ENCODE results near the gene PLEKHJ1. TPM values are rescaled to one million over a fixed set of nuclear protein-coding genes. Genes with fewer than 3 reads are reported as not detected.

PLEKHJ1 gene
- total RNA-seq, 4 donors from 2014 or later = 50.1 to 72.4 (median 61.6) TPM

- H3K4me3 ChIP-seq = no peak overlapping the region
- no peak overlapping the region for H3K27ac ChIP-seq
- in situ Hi-C loops (cut with MboI; ENCODE audit: low sequenced_read_pairs in 4 of 4) (no loop called here), intact Hi-C loops (cut with DNase I; ENCODE audit: low total_unique reads) (no loop called here)
- peaks cover 22 to 56% of the 10 kb centered on the region in 2 donors for H3K4me1 ChIP-seq
- TF ChIP-seq POLR2A (IDR thresholded peaks at IDR 0.05) = no peak
- TF ChIP-seq CTCF (IDR thresholded peaks at IDR 0.05 in 4 of 5, conservative IDR thresholded peaks at IDR 0.05 in 1 of 5) = no peak
- H3K36me3 ChIP-seq = peaks cover 0 to 51% of the 10 kb centered on the region in 2 donors
- DNase-seq = no peak
- H3K9me3 ChIP-seq = no peaks in the 10 kb centered on the region
- ATAC-seq = no peak
- no peaks in the 10 kb centered on the region for H3K27me3 ChIP-seq
Measured at GRCh38 chr19:2245273-2245672, 9.1 kb upstream of the PLEKHJ1 start.

DNA sequence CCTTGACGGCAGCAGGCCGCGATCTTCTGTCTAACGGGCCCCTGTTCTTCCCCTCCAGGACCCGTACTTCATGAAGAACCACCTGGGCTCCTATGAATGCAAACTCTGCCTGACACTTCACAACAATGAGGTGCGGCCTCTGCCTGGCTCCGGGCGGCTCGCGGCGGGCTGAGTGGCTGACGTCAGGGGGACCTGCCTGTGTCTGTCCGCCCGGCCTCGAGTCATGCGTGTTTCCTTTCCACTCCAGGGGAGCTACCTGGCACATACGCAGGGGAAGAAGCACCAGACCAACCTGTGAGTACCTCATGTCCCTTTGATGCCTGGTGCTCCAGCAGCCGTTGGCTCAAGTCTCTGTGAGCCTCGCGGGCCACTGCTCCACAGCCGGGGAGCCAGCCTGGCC, 8.4 kb upstream of the PLEKHJ1 start:
- H3K27me3 ChIP-seq = no peaks in the 10 kb centered on the region
- ATAC-seq (no peak), DNase-seq (no peak)
- peaks cover 0 to 51% of the 10 kb centered on the region in 2 donors for H3K36me3 ChIP-seq
- intact Hi-C loops (cut with DNase I; ENCODE audit: low total_unique reads) = no loop called here
- H3K9me3 ChIP-seq = no peaks in the 10 kb centered on the region
- in situ Hi-C loops (cut with MboI; ENCODE audit: low sequenced_read_pairs in 4 of 4) = no loop called here
- peaks cover 30 to 57% of the 10 kb centered on the region in 2 donors for H3K4me1 ChIP-seq
- no peak overlapping the region for H3K27ac ChIP-seq
- TF ChIP-seq CTCF (IDR thresholded peaks at IDR 0.05 in 4 of 5, conservative IDR thresholded peaks at IDR 0.05 in 1 of 5) = no peak
- TF ChIP-seq POLR2A (IDR thresholded peaks at IDR 0.05) = no peak
- H3K4me3 ChIP-seq = no peak overlapping the region

DNA sequence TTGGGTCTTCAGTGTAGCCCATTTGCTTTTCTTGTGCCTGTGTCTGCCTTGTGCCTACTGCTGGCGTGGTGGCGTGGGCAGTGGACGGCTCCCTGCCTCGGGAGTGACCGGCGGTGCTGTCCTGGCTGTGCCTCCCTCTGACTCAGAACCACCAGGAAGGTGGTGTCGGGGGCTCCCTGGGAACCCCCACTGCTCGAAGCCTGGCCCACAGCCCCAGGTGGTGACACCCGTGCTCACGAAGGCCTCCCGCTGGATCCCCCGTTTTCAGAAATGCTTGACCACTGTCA, 7.9 kb upstream of the PLEKHJ1 start:
- intact Hi-C loops (cut with DNase I; ENCODE audit: low total_unique reads) (no loop called here), in situ Hi-C loops (cut with MboI; ENCODE audit: low sequenced_read_pairs in 4 of 4) (no loop called here)
- TF ChIP-seq CTCF (IDR thresholded peaks at IDR 0.05 in 4 of 5, conservative IDR thresholded peaks at IDR 0.05 in 1 of 5) = no peak
- TF ChIP-seq POLR2A (IDR thresholded peaks at IDR 0.05) = no peak
- no peaks in the 10 kb centered on the region for H3K9me3 ChIP-seq
- H3K27ac ChIP-seq = no peak overlapping the region
- no peaks in the 10 kb centered on the region for H3K27me3 ChIP-seq
- peaks cover 0 to 51% of the 10 kb centered on the region in 2 donors for H3K36me3 ChIP-seq
- no peak for ATAC-seq
- DNase-seq = no peak
- peaks cover 31 to 57% of the 10 kb centered on the region in 2 donors for H3K4me1 ChIP-seq
- H3K4me3 ChIP-seq = no peak overlapping the region

DNA sequence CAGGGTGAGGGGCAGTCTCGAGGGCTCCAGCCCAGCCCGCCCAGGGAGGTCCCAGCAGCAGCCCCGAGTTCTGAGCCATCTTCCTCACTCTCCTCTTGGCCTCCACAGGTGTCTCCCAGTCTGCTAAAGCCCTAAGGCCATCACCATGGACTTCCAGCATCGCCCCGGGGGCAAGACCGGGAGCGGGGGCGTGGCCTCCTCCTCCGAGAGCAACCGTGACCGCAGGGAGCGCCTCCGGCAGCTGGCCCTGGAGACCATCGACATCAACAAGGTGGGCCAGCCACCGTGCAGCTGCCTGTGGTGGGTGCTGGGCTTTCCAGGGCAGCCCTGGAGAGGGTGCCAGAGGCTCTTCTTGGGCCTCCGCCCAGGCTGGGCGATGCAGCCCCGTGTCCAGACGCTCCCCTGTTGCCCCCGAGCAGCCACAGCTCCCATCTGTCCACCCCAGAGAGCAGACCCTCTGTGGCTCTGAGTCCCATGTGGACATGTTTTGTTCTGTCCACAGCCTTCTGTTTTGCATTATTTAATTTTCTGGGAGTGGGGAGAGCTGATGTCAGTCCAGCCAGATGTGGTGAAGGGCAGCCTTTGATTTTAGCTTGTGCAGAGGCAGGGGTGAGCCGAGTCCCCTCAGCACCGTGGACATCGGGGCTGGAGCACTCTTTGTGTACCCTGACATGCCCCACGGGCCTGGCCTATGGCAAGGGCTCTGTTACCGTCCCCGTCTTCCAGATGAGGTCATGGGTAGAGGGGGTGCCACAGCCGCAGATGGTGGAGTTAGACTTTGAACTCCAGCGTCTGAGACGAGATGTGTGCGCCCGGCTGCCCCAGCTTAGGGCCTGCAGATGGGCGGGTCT, 7.4 kb upstream of the PLEKHJ1 start:
- intact Hi-C loops (cut with DNase I; ENCODE audit: low total_unique reads) = no loop called here
- TF ChIP-seq CTCF (IDR thresholded peaks at IDR 0.05 in 4 of 5, conservative IDR thresholded peaks at IDR 0.05 in 1 of 5) (no peak), POLR2A (IDR thresholded peaks at IDR 0.05) (no peak)
- no peak for DNase-seq
- Histone ChIP-seq H3K36me3 (peaks cover 0 to 51% of the 10 kb centered on the region in 2 donors), H3K27me3 (no peaks in the 10 kb centered on the region), H3K4me3 (no peak overlapping the region), H3K4me1 (peaks cover 37 to 60% of the 10 kb centered on the region in 2 donors), H3K9me3 (no peaks in the 10 kb centered on the region), H3K27ac (no peak overlapping the region)
- ATAC-seq = no peak
- in situ Hi-C loops (cut with MboI; ENCODE audit: low sequenced_read_pairs in 4 of 4) = no loop called here
